GM12892 (cell line): Measurements from ENCODE around the gene GSTM5.

Experiments used
- POLR2A ChIP-seq: IDR thresholded peaks from 2 replicates; pipeline ENCODE4 v1.6.1; 2011; ENCODE audit warnings: low read depth, low read length, control low read depth
- TAF1 ChIP-seq: IDR thresholded peaks from 2 replicates; pipeline ENCODE4 v1.6.1; 2011; ENCODE audit warnings: low read depth, mild to moderate bottlenecking, control low read depth, low read length, borderline replicate concordance

DNA sequence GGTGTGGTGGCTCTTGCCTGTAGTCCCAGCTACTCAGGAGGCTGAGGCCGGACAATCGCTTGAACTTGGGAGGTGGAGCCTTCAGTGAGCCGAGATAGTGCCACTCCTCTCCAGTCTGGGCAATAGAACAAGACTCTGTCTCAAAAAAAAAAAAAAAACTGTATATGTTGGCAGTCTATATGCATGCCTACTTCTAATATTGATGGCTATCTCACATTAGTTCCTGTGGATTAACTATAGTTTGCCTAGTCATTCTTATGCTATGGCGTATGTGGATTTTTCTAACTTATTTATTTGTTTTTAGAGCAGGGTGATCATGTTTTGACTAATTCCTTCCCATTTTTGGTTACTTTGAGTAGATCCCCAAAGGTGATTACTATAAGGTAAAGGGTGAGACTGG lies 15.0 kb upstream of the GSTM5 start:
- no peak for TF ChIP-seq TAF1
- TF ChIP-seq POLR2A = no peak
